NCI-H748 (cell line): ENCODE measurements around the gene AK3.
A peak's percentile ranks its signal among the peaks of the same experiment; 100 is the strongest.
"Not testable (repeated sequence)": the region's sequence is repeated elsewhere in the genome, so short reads cannot be mapped to it uniquely, and the experiment has no call there.

ENCODE experiments used
- DNase-seq: peaks from one replicate; lab custom pipeline; 2025; ENCODE audit not compliant: unreplicated experiment; lab: John Stamatoyannopoulos, UW

AK3 gene

GRCh38 chr9:4740638-4741364 is at the start of gene AK3:
Gene AK3 (minus strand): TSS chr9:4741202. CDS start chr9:4741087, 115 bp downstream.
- DNase-seq = peak; percentile 91

- no peak for DNase-seq
Measured at GRCh38 chr9:4788703-4789102, 47.7 kb upstream of the AK3 start.

GRCh38 chr9:4787876-4788275 is 46.9 kb upstream of the AK3 start:
- no peak for DNase-seq

- DNase-seq = no peak
Measured at GRCh38 chr9:4786599-4786998, 45.6 kb upstream of the AK3 start.

GRCh38 chr9:4784403-4784802 is 43.4 kb upstream of the AK3 start:
- DNase-seq = no peak

- not testable (repeated sequence) for DNase-seq
Measured at GRCh38 chr9:4783191-4783590, 42.2 kb upstream of the AK3 start.

GRCh38 chr9:4781408-4781807 is 40.4 kb upstream of the AK3 start:
- DNase-seq = no peak

GRCh38 chr9:4780651-4781050 is 39.6 kb upstream of the AK3 start:
- no peak for DNase-seq

- not testable (repeated sequence) for DNase-seq
Measured at GRCh38 chr9:4774958-4775357, 34.0 kb upstream of the AK3 start.

GRCh38 chr9:4774209-4774608 is 33.2 kb upstream of the AK3 start:
- no peak for DNase-seq

GRCh38 chr9:4771788-4772187 is 30.8 kb upstream of the AK3 start:
- no peak for DNase-seq

- DNase-seq = no peak
Measured at GRCh38 chr9:4769321-4770080, 28.5 kb upstream of the AK3 start.

- no peak for DNase-seq
Measured at GRCh38 chr9:4768681-4769080, 27.7 kb upstream of the AK3 start.

GRCh38 chr9:4764033-4764432 is 23.0 kb upstream of the AK3 start:
- no peak for DNase-seq

- DNase-seq = peak; percentile 52
Measured at GRCh38 chr9:4762886-4763541, 22.0 kb upstream of the AK3 start.

GRCh38 chr9:4762108-4762885 is 21.3 kb upstream of the AK3 start:
- DNase-seq = peak; percentile 82

- no peak for DNase-seq
Measured at GRCh38 chr9:4760122-4760521, 19.1 kb upstream of the AK3 start.

- no peak for DNase-seq
Measured at GRCh38 chr9:4756420-4756819, 15.4 kb upstream of the AK3 start.

- DNase-seq = no peak
Measured at GRCh38 chr9:4755026-4755609, 14.1 kb upstream of the AK3 start.

- DNase-seq = not testable (repeated sequence)
Measured at GRCh38 chr9:4754530-4754929, 13.5 kb upstream of the AK3 start.
